IPS-NIHi11 (cell line): Measurements from ENCODE around the gene GIPC1.
"Not testable (repeated sequence)": the region's sequence is repeated elsewhere in the genome, so short reads cannot be mapped to it uniquely, and the experiment has no call there.

Experiments
- DNase-seq: peaks from one replicate; pipeline ENCODE4 v3.0.0; 2012; ENCODE audit warnings: mixed read lengths, low spot score

The GIPC1 gene

GRCh38 chr19:14496029-14496833 is at the start of gene GIPC1:
Gene GIPC1 (minus strand): TSS chr19:14496127. CDS start chr19:14482976, 13,151 bp downstream.
- DNase-seq: peak; percentile 100

GRCh38 chr19:14545716-14546082 is 49.8 kb upstream of the GIPC1 start:
- DNase-seq: no peak

- no peak for DNase-seq
Observed at GRCh38 chr19:14544977-14545715, 49.2 kb upstream of the GIPC1 start.

GRCh38 chr19:14544047-14544446 is 48.1 kb upstream of the GIPC1 start:
- no peak for DNase-seq

- no peak for DNase-seq
Observed at GRCh38 chr19:14542711-14543328, 46.9 kb upstream of the GIPC1 start.

GRCh38 chr19:14541979-14542378 is 46.1 kb upstream of the GIPC1 start:
- DNase-seq: not testable (repeated sequence)

GRCh38 chr19:14540741-14541525 is 45.0 kb upstream of the GIPC1 start:
- no peak for DNase-seq

GRCh38 chr19:14536926-14537692 is 41.2 kb upstream of the GIPC1 start:
- DNase-seq: peak; percentile 90

GRCh38 chr19:14533450-14533849 is 37.5 kb upstream of the GIPC1 start:
- DNase-seq: no peak

GRCh38 chr19:14530506-14530905 is 34.6 kb upstream of the GIPC1 start:
- no peak for DNase-seq

GRCh38 chr19:14530005-14530348 is 34.0 kb upstream of the GIPC1 start:
- no peak for DNase-seq

GRCh38 chr19:14529254-14530004 is 33.5 kb upstream of the GIPC1 start, which contains the start of gene TECR:
Gene TECR (plus strand): TSS chr19:14529594. CDS start chr19:14529697, 103 bp downstream.
- peak; percentile 91 for DNase-seq

GRCh38 chr19:14528419-14529253 is 32.7 kb upstream of the GIPC1 start:
- no peak for DNase-seq

GRCh38 chr19:14526423-14526822 is 30.5 kb upstream of the GIPC1 start:
- DNase-seq: no peak

GRCh38 chr19:14525729-14526128 is 29.8 kb upstream of the GIPC1 start:
- no peak for DNase-seq

- DNase-seq: no peak
Observed at GRCh38 chr19:14520543-14520942, 24.6 kb upstream of the GIPC1 start.

- no peak for DNase-seq
Observed at GRCh38 chr19:14519860-14520407, 24.0 kb upstream of the GIPC1 start.

GRCh38 chr19:14519245-14519859 is 23.4 kb upstream of the GIPC1 start:
- DNase-seq: no peak
